ENCODE results near the gene MMP21.

Gene MMP21

GRCh38 chr10:125801574-125801973 lies 26.0 kb upstream of the MMP21 start:
- no peak for DNase-seq (ENCODE audit: low read depth)
- no peak for TF ChIP-seq CTCF (conservative IDR thresholded peaks at IDR 0.05; ENCODE audit: low read length)
- no peak overlapping the region for H3K4me3 ChIP-seq (ENCODE audit: low read length)

- no peak for DNase-seq (ENCODE audit: low read depth)
- no peak for TF ChIP-seq CTCF (conservative IDR thresholded peaks at IDR 0.05; ENCODE audit: low read length)
These were observed 24.0 kb upstream of the MMP21 start for GRCh38 chr10:125799451-125800182.

GRCh38 chr10:125797994-125798662 lies 22.5 kb upstream of the MMP21 start:
- DNase-seq (ENCODE audit: low read depth), result no peak
- no peak for TF ChIP-seq CTCF (conservative IDR thresholded peaks at IDR 0.05; ENCODE audit: low read length)
- H3K4me3 ChIP-seq (ENCODE audit: low read length), result no peak overlapping the region

More at GRCh38 chr10:125799451-125800182, 24.0 kb upstream of the MMP21 start:
- H3K4me3 ChIP-seq (ENCODE audit: low read length), result no peak overlapping the region

GRCh38 chr10:125797424-125797823 lies 21.8 kb upstream of the MMP21 start:
- no peak for TF ChIP-seq CTCF (conservative IDR thresholded peaks at IDR 0.05; ENCODE audit: low read length)
- no peak for DNase-seq (ENCODE audit: low read depth)
- H3K4me3 ChIP-seq (ENCODE audit: low read length), result no peak overlapping the region

GRCh38 chr10:125795637-125796190 lies 20.1 kb upstream of the MMP21 start:
- no peak overlapping the region for H3K4me3 ChIP-seq (ENCODE audit: low read length)
- no peak for DNase-seq (ENCODE audit: low read depth)
- no peak for TF ChIP-seq CTCF (conservative IDR thresholded peaks at IDR 0.05; ENCODE audit: low read length)

- H3K4me3 ChIP-seq (ENCODE audit: low read length), result no peak overlapping the region
- TF ChIP-seq CTCF (conservative IDR thresholded peaks at IDR 0.05; ENCODE audit: low read length), result no peak
- no peak for DNase-seq (ENCODE audit: low read depth)
These were observed 19.5 kb upstream of the MMP21 start for GRCh38 chr10:125795128-125795527.
